Measurements from ENCODE around the gene C1orf35.

The C1orf35 gene

GRCh38 chr1:228079013-228079412, 24.1 kb downstream of the C1orf35 start:
- TF ChIP-seq POLR2AphosphoS5 (IDR thresholded peaks at IDR 0.05; ENCODE audit: low read depth) (no peak), SPI1 (IDR thresholded peaks at IDR 0.05; ENCODE audit: borderline replicate concordance, low read depth) (no peak), REST (IDR thresholded peaks at IDR 0.05; ENCODE audit: insufficient replicate concordance, low read depth) (no peak), GABPA (IDR thresholded peaks at IDR 0.05; ENCODE audit: low read depth) (no peak)
- TF ChIP-seq, protein P1, sequence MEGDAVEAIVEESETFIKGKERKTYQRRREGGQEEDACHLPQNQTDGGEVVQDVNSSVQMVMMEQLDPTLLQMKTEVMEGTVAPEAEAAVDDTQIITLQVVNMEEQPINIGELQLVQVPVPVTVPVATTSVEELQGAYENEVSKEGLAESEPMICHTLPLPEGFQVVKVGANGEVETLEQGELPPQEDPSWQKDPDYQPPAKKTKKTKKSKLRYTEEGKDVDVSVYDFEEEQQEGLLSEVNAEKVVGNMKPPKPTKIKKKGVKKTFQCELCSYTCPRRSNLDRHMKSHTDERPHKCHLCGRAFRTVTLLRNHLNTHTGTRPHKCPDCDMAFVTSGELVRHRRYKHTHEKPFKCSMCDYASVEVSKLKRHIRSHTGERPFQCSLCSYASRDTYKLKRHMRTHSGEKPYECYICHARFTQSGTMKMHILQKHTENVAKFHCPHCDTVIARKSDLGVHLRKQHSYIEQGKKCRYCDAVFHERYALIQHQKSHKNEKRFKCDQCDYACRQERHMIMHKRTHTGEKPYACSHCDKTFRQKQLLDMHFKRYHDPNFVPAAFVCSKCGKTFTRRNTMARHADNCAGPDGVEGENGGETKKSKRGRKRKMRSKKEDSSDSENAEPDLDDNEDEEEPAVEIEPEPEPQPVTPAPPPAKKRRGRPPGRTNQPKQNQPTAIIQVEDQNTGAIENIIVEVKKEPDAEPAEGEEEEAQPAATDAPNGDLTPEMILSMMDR (IDR thresholded peaks at IDR 0.05; ENCODE audit: insufficient read depth, low read length) = no peak
- H3K27ac ChIP-seq (replicated peaks) = no peak overlapping the region
- H3K27me3 ChIP-seq (ENCODE audit: insufficient read depth, poor library complexity, severe bottlenecking) = peaks cover 7% of the 10 kb centered on the region
- no peak overlapping the region for H3K4me3 ChIP-seq (replicated peaks; ENCODE audit: insufficient read depth, low read length)
- no peak for DNase-seq (ENCODE audit: low read depth in 1 of 2, low spot score in 1 of 2)

GRCh38 chr1:228077565-228078330, 25.4 kb downstream of the C1orf35 start:
- TF ChIP-seq GABPA (IDR thresholded peaks at IDR 0.05; ENCODE audit: low read depth) = no peak
- DNase-seq (ENCODE audit: low read depth in 1 of 2, low spot score in 1 of 2) = no peak
- Histone ChIP-seq H3K27ac (replicated peaks) (no peak overlapping the region), H3K27me3 (ENCODE audit: insufficient read depth, poor library complexity, severe bottlenecking) (peaks cover 9% of the 10 kb centered on the region), H3K4me3 (replicated peaks; ENCODE audit: insufficient read depth, low read length) (no peak overlapping the region)

DNA sequence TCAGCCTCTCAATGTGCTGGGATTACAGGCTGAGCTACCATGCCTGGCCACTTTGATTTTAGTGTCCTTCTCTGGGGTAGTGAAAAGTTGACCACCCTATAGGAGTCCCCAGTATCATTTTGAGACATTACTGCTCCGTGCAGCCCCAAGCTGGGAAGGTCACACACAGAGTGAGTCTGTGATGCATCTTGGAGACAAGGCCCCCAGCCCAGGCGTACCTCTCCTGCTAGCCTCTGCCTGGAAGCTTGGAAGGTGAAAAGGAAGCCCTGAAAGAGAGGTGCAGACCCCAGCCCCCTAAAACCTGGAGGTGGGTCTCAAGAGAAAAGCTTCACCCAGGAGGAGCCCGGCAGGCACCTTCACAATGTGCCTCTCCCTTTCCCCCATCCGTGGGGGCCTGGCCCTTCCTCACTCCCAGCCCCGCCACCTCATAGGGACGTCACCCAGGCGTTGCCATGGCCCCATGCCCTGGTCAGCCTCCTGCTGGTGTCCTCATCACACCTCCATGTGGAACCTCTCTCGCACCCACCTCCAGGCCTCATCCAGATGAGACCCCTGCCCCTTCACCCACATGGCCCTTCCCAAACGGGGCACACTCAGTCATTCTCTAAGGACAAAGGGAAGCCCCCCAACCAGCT, 26.2 kb downstream of the C1orf35 start:
- H3K27ac ChIP-seq (replicated peaks) = no peak overlapping the region
- no peak for DNase-seq (ENCODE audit: low read depth in 1 of 2, low spot score in 1 of 2)
- no peak overlapping the region for H3K4me3 ChIP-seq (replicated peaks; ENCODE audit: insufficient read depth, low read length)
- TF ChIP-seq POLR2AphosphoS5 (IDR thresholded peaks at IDR 0.05; ENCODE audit: low read depth) = no peak
- no peak for TF ChIP-seq SPI1 (IDR thresholded peaks at IDR 0.05; ENCODE audit: borderline replicate concordance, low read depth)
- no peak for TF ChIP-seq GABPA (IDR thresholded peaks at IDR 0.05; ENCODE audit: low read depth)
- TF ChIP-seq REST (IDR thresholded peaks at IDR 0.05; ENCODE audit: insufficient replicate concordance, low read depth) = no peak
- H3K27me3 ChIP-seq (ENCODE audit: insufficient read depth, poor library complexity, severe bottlenecking) = peaks cover 9% of the 10 kb centered on the region

- no peak for DNase-seq (ENCODE audit: low read depth in 1 of 2, low spot score in 1 of 2)
- Histone ChIP-seq H3K4me3 (replicated peaks; ENCODE audit: insufficient read depth, low read length) (no peak overlapping the region), H3K27ac (replicated peaks) (no peak overlapping the region), H3K27me3 (ENCODE audit: insufficient read depth, poor library complexity, severe bottlenecking) (peaks cover 9% of the 10 kb centered on the region)
- TF ChIP-seq SPI1 (IDR thresholded peaks at IDR 0.05; ENCODE audit: borderline replicate concordance, low read depth) (no peak), REST (IDR thresholded peaks at IDR 0.05; ENCODE audit: insufficient replicate concordance, low read depth) (no peak)
These were observed 27.3 kb downstream of the C1orf35 start for GRCh38 chr1:228075801-228076271.
